ENCODE results near the gene TRIM46. TPM values are rescaled to one million over a fixed set of nuclear protein-coding genes. Genes with fewer than 3 reads are reported as not detected.
A peak's percentile ranks its signal among the peaks of the same experiment; 100 is the strongest.

TRIM46 gene
- total and polyA plus RNA-seq, 7 experiments from 2014 or later = 0.69 to 21.9 (median 4.0) TPM

DNA sequence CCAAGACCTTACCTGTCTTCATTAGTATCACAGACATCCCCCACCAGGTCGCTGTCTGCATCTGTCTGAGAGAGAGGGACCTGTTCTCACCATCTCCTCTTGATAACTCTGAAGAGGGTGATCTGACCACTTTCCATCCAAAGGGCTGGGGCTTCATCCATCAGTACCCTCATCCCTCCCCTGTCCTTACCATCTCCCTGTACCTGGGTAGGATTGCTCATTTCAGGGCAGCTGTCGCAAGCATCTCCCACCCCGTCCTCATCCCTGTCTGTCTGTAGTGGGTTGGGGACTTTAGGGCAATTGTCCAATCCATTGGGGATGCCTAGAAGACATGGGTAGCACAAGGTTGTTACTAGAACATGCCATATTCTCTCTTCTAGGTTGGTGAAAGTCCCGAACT is 26.1 kb downstream of the TRIM46 start:
- no peaks in the 10 kb centered on the region for H3K9me3 ChIP-seq (ENCODE audit: control insufficient read depth in 2 of 3, low read length in 3 of 3)
- H3K36me3 ChIP-seq (ENCODE audit: control insufficient read depth in 2 of 3, insufficient read depth in 3 of 3, low read length in 3 of 3) = no peaks in the 10 kb centered on the region
- no peaks in the 10 kb centered on the region for H3K4me1 ChIP-seq (ENCODE audit: control insufficient read depth in 2 of 2, insufficient read depth in 2 of 2, low read length in 2 of 2)
- no peak for ATAC-seq
- peaks cover 0 to 6% (median 0%) of the 10 kb centered on the region in 5 donors for H3K36me3 Mint-ChIP-seq
- no peak for DNase-seq
- ChIA-PET POLR2A (interaction anchor here (0.6 kb wide), 1 partner anchor 245 kb away, joined by 3 read pairs; no protein-coding TSS in a partner anchor), CTCF (interaction anchor here (0.6 kb wide), 1 partner anchor 850 kb away, joined by 3 read pairs; no protein-coding TSS in a partner anchor)
- H3K27me3 ChIP-seq (ENCODE audit: control insufficient read depth in 2 of 2, insufficient read depth in 2 of 2, low read length in 2 of 2) = no peaks in the 10 kb centered on the region
- H3K27me3 Mint-ChIP-seq = no peaks in the 10 kb centered on the region
- intact Hi-C loops (cut with micrococcal nuclease) = no loop called here
- H3K27ac ChIP-seq (ENCODE audit: low read depth, low read length) = no peak overlapping the region
- H3K4me1 Mint-ChIP-seq = peaks cover 0 to 9% (median 5%) of the 10 kb centered on the region in 7 donors
- peak overlapping the region in 2 of 9 donors; percentile 48 to 76 for H3K27ac Mint-ChIP-seq
- no peaks in the 10 kb centered on the region for H3K9me3 Mint-ChIP-seq
- H3K4me3 Mint-ChIP-seq = no peak overlapping the region
- no peak overlapping the region for H3K4me3 ChIP-seq (ENCODE audit: low read length)

DNA sequence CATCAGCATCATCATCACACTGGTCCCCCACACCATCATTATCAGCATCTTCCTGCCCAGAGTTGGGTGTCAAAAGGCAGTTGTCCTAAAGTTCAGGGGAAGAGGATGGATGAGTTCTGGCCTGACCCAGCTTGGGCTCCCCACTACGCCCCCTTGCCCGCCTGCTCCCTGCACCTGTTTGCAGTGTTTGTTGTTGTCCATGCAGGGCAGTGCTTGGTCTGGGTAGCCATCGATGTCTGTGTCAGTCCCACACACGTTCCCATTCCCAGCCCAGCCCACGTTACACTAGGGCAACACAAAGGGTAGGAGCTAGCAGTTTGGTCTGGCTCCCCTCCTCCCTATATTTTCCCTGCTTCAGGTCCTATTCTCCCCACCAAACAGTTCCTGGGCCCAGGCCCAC is 27.3 kb downstream of the TRIM46 start:
- Histone ChIP-seq H3K9me3 (ENCODE audit: control insufficient read depth in 2 of 3, low read length in 3 of 3) (no peaks in the 10 kb centered on the region), H3K27ac (ENCODE audit: low read depth, low read length) (no peak overlapping the region), H3K36me3 (ENCODE audit: control insufficient read depth in 2 of 3, insufficient read depth in 3 of 3, low read length in 3 of 3) (no peaks in the 10 kb centered on the region), H3K4me1 (ENCODE audit: control insufficient read depth in 2 of 2, insufficient read depth in 2 of 2, low read length in 2 of 2) (no peaks in the 10 kb centered on the region), H3K27me3 (ENCODE audit: control insufficient read depth in 2 of 2, insufficient read depth in 2 of 2, low read length in 2 of 2) (no peaks in the 10 kb centered on the region), H3K4me3 (ENCODE audit: low read length) (no peak overlapping the region)
- ChIA-PET CTCF (no interaction called here), POLR2A (interaction anchor here (1.2 kb wide), 1 partner anchor 44 kb away, joined by 3 read pairs; no protein-coding TSS in a partner anchor)
- no peak for ATAC-seq
- peaks cover 0 to 6% (median 0%) of the 10 kb centered on the region in 5 donors for H3K36me3 Mint-ChIP-seq
- H3K27ac Mint-ChIP-seq = no peak overlapping the region
- H3K27me3 Mint-ChIP-seq = no peaks in the 10 kb centered on the region
- no peak for DNase-seq
- no peaks in the 10 kb centered on the region for H3K9me3 Mint-ChIP-seq
- no peak overlapping the region for H3K4me3 Mint-ChIP-seq
- H3K4me1 Mint-ChIP-seq = peaks cover 0 to 4% (median 0%) of the 10 kb centered on the region in 7 donors
- intact Hi-C loops (cut with micrococcal nuclease) = no loop called here

DNA sequence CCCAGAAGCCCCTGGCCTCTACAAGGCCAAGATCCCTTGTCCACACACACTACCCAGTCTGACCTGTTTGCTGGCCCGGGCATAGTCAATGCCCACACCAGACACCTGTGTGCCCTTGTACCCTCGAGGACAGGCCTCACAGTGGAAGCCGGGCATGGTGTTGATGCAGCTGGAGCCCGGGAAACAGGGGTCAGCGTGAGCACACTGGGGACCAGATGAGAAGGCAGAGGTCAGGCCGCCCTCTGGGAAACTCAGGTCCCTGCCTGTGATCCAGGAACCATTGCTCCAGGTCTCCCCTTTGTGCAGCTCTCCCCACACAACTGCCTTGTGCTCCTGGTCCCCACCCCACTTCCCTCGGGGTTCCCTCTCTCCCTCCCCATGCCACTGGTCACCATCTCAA is 28.5 kb downstream of the TRIM46 start:
- intact Hi-C loops (cut with micrococcal nuclease) = no loop called here
- Histone ChIP-seq H3K9me3 (ENCODE audit: control insufficient read depth in 2 of 3, low read length in 3 of 3) (no peaks in the 10 kb centered on the region), H3K36me3 (ENCODE audit: control insufficient read depth in 2 of 3, insufficient read depth in 3 of 3, low read length in 3 of 3) (no peaks in the 10 kb centered on the region), H3K27me3 (ENCODE audit: control insufficient read depth in 2 of 2, insufficient read depth in 2 of 2, low read length in 2 of 2) (no peaks in the 10 kb centered on the region), H3K4me1 (ENCODE audit: control insufficient read depth in 2 of 2, insufficient read depth in 2 of 2, low read length in 2 of 2) (peaks cover 3 to 4% of the 10 kb centered on the region in 2 donors), H3K4me3 (ENCODE audit: low read length) (no peak overlapping the region), H3K27ac (ENCODE audit: low read depth, low read length) (no peak overlapping the region)
- POLR2A ChIA-PET = interaction anchor here (1.6 kb wide), 1 partner anchor 8 kb away, joined by 7 read pairs; no protein-coding TSS in a partner anchor
- peaks cover 0 to 5% (median 0%) of the 10 kb centered on the region in 5 donors for H3K36me3 Mint-ChIP-seq
- DNase-seq (no peak), ATAC-seq (no peak)
- no peaks in the 10 kb centered on the region for H3K27me3 Mint-ChIP-seq
- H3K4me3 Mint-ChIP-seq = no peak overlapping the region
- CTCF ChIA-PET = interaction anchor here (1.5 kb wide), 1 partner anchor 25 kb away, joined by 6 read pairs; no protein-coding TSS in a partner anchor
- H3K27ac Mint-ChIP-seq = no peak overlapping the region
- H3K4me1 Mint-ChIP-seq = peaks cover 5 to 9% (median 6%) of the 10 kb centered on the region in 7 donors
- H3K9me3 Mint-ChIP-seq = no peaks in the 10 kb centered on the region

DNA sequence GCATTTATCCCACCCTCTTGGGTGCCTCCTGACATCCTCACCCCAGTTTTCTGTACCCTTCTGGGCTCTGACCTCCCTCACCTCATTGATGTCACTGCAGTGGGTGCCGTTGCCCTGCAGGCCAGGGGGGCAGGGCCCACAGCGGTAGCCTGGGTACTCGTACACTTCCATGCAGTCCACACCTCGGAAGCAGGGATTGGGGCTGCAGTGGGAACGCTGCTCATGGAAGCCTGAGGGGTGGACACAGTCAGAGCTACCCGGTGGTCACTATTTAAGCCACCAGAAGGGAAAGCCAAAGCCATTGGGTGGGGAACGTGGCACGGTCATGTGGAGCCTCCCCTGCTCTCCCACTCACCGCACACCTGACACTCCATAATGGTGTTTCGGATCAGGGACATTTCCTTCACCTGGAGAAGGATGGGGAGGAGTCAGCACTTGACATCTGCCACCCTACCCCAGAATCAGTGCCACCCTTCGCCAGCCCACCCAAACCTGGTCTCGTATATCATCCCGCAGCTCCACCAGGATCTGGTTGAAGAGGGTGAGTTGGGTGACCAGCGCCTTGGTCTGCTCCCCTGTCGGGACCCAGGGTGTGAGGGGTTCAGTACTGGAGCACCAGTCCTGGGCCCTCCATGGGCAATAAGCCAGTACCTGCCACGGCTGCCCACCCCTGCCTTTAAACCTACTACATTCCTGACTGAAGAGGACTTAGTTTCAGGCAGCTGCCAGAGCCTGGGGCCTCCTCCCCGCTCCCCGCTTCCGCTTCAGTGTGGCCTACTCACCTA is 29.3 kb downstream of the TRIM46 start:
- H3K4me3 Mint-ChIP-seq = no peak overlapping the region
- Histone ChIP-seq H3K27me3 (ENCODE audit: control insufficient read depth in 2 of 2, insufficient read depth in 2 of 2, low read length in 2 of 2) (no peaks in the 10 kb centered on the region), H3K4me1 (ENCODE audit: control insufficient read depth in 2 of 2, insufficient read depth in 2 of 2, low read length in 2 of 2) (peaks cover 10% of the 10 kb centered on the region in 2 donors), H3K9me3 (ENCODE audit: control insufficient read depth in 2 of 3, low read length in 3 of 3) (no peaks in the 10 kb centered on the region), H3K36me3 (ENCODE audit: control insufficient read depth in 2 of 3, insufficient read depth in 3 of 3, low read length in 3 of 3) (no peaks in the 10 kb centered on the region), H3K27ac (ENCODE audit: low read depth, low read length) (no peak overlapping the region), H3K4me3 (ENCODE audit: low read length) (no peak overlapping the region)
- peaks cover 0 to 5% (median 0%) of the 10 kb centered on the region in 5 donors for H3K36me3 Mint-ChIP-seq
- intact Hi-C loops (cut with micrococcal nuclease) = no loop called here
- H3K27ac Mint-ChIP-seq = no peak overlapping the region
- H3K4me1 Mint-ChIP-seq = peaks cover 10 to 16% (median 12%) of the 10 kb centered on the region in 7 donors
- no peaks in the 10 kb centered on the region for H3K27me3 Mint-ChIP-seq
- ATAC-seq (no peak), DNase-seq (no peak)
- POLR2A ChIA-PET = interaction anchor here (1.3 to 1.6 kb wide), 2 partner anchors 9 to 26 kb away, joined by 4 to 7 read pairs; no protein-coding TSS in a partner anchor
- no peaks in the 10 kb centered on the region for H3K9me3 Mint-ChIP-seq
- CTCF ChIA-PET = interaction anchor here (1.5 kb wide), 1 partner anchor 24 kb away, joined by 6 read pairs; no protein-coding TSS in a partner anchor

DNA sequence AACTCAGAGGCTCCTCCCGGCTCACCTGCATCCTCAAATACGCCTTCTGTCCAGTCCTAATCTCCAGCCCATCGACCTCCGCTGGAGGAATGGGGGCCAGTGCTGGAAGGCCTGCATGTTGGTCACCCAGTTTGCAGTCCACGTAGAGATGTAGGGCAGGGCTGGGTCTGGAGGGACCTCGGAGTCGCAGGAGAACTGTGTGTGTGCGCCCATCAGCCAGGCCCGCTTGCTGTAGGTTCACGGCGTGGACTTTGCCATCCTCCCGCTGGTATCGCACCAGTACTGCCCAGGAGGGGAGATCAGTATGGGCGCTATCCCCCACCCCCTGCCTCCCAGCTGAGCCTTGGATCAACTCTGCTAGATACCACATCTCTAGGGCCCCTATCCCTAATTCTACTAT is 31.4 kb downstream of the TRIM46 start:
- intact Hi-C loops (cut with micrococcal nuclease) = loop anchor here in 1 of 2 donors (5.0 kb wide), 1 partner anchor 52 kb away; the partner anchor contains the start of gene ENTREP3
- Histone ChIP-seq H3K27me3 (ENCODE audit: control insufficient read depth in 2 of 2, insufficient read depth in 2 of 2, low read length in 2 of 2) (no peaks in the 10 kb centered on the region), H3K27ac (ENCODE audit: low read depth, low read length) (no peak overlapping the region), H3K36me3 (ENCODE audit: control insufficient read depth in 2 of 3, insufficient read depth in 3 of 3, low read length in 3 of 3) (peaks cover 0 to 7% (median 0%) of the 10 kb centered on the region in 3 experiments), H3K4me3 (ENCODE audit: low read length) (no peak overlapping the region), H3K4me1 (ENCODE audit: control insufficient read depth in 2 of 2, insufficient read depth in 2 of 2, low read length in 2 of 2) (peaks cover 20 to 21% of the 10 kb centered on the region in 2 donors), H3K9me3 (ENCODE audit: control insufficient read depth in 2 of 3, low read length in 3 of 3) (no peaks in the 10 kb centered on the region)
- DNase-seq = no peak
- no peak overlapping the region for H3K4me3 Mint-ChIP-seq
- ATAC-seq = no peak
- CTCF ChIA-PET = interaction anchor here (1.1 to 7.4 kb wide), 4 partner anchors 12 to 143 kb away, joined by 3 to 86 read pairs (median 6); no protein-coding TSS in a partner anchor
- no peak overlapping the region for H3K27ac Mint-ChIP-seq
- no peaks in the 10 kb centered on the region for H3K27me3 Mint-ChIP-seq
- peaks cover 0 to 2% (median 0%) of the 10 kb centered on the region in 5 donors for H3K36me3 Mint-ChIP-seq
- peaks cover 19 to 27% (median 23%) of the 10 kb centered on the region in 7 donors for H3K4me1 Mint-ChIP-seq
- POLR2A ChIA-PET = interaction anchor here (0.7 to 5.3 kb wide), 3 partner anchors 21 to 251 kb away, joined by 3 to 63 read pairs (median 3); no protein-coding TSS in a partner anchor
- H3K9me3 Mint-ChIP-seq = no peaks in the 10 kb centered on the region

DNA sequence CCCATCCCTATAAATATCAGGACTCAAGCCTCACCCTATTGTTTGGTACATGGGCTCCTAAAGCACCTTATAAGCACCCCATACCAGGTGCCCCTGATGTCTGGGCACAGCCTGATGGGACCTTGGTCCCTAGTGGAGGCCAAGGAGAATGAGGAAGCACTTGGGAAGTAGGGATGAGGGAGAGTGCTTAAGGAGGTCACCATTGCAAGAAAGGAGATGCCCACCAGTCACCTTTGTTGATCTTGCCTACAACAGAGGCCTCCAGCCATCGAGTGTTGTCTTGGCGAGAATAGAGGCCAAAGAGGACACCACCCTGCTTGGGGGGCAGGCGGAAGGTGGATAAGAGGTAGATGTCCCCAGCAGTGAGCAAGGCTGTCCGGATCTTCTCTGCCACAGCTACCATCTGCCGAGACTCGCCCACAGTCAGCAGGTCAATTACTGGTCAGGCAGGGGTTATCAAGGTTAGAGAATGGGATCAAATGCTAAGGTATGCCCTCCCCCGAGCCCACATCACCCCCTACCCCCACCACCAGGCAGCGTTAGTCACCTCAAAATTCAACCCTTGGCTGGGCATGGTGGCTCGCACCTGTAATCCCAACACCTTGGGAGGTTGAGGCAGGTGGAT is 32.4 kb downstream of the TRIM46 start:
- Mint-ChIP-seq H3K9me3 (no peaks in the 10 kb centered on the region), H3K27ac (no peak overlapping the region), H3K36me3 (peaks cover 0 to 3% (median 0%) of the 10 kb centered on the region in 5 donors), H3K4me1 (peaks cover 19 to 30% (median 27%) of the 10 kb centered on the region in 7 donors), H3K4me3 (peak overlapping the region in 1 of 10 donors; percentile 7), H3K27me3 (no peaks in the 10 kb centered on the region)
- H3K9me3 ChIP-seq (ENCODE audit: control insufficient read depth in 2 of 3, low read length in 3 of 3) = no peaks in the 10 kb centered on the region
- H3K27ac ChIP-seq (ENCODE audit: low read depth, low read length) = no peak overlapping the region
- DNase-seq (no peak), ATAC-seq (no peak)
- ChIA-PET CTCF (interaction anchor here (0.6 to 7.4 kb wide), 5 partner anchors 19 to 144 kb away, joined by 3 to 86 read pairs (median 4); no protein-coding TSS in a partner anchor), POLR2A (interaction anchor here (1.2 to 5.3 kb wide), 4 partner anchors 13 to 39 kb away, joined by 3 to 63 read pairs (median 7); a partner anchor contains a TSS)
- peaks cover 20 to 21% of the 10 kb centered on the region in 2 donors for H3K4me1 ChIP-seq (ENCODE audit: control insufficient read depth in 2 of 2, insufficient read depth in 2 of 2, low read length in 2 of 2)
- peaks cover 0 to 14% (median 0%) of the 10 kb centered on the region in 3 experiments for H3K36me3 ChIP-seq (ENCODE audit: control insufficient read depth in 2 of 3, insufficient read depth in 3 of 3, low read length in 3 of 3)
- H3K27me3 ChIP-seq (ENCODE audit: control insufficient read depth in 2 of 2, insufficient read depth in 2 of 2, low read length in 2 of 2) = no peaks in the 10 kb centered on the region
- H3K4me3 ChIP-seq (ENCODE audit: low read length) = no peak overlapping the region
- intact Hi-C loops (cut with micrococcal nuclease) = loop anchor here in 1 of 2 donors (1.0 to 5.0 kb wide), 3 partner anchors 30 to 393 kb away; partner anchors contain the start of gene ENTREP3

Data from naive thymus-derived CD4-positive, alpha-beta T cell (primary cell).